ENCODE measurements around the gene SNRNP70. TPM values are rescaled to one million over a fixed set of nuclear protein-coding genes. Genes with fewer than 3 reads are reported as not detected.

The SNRNP70 gene
- total and polyA plus RNA-seq, 2 of the 13 experiments (the other 11 are each of a cell fraction or from before 2014, with no cell fraction given), result 150 to 210 TPM

DNA sequence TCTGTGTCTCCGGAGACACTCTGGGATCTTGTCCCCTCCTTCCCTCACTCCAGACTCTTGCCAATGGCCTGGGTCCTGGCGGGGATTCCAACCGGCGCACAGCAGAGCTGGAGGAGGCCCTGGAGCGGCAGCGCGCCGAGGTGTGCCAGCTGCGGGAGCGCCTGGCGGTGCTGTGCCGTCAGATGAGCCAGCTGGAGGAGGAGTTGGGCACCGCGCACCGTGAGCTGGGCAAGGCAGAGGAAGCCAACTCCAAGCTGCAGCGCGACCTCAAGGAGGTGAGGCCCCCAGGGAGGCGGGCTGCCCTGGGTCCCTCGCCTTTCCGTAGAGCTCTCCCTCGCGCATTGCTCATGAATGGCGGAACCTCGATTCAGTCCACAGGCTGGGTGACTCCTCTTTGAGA, 45.1 kb downstream of the SNRNP70 start:
- CTCF ChIA-PET (ENCODE audit: low intra/inter-chr PET ratio, low total read pairs), result no interaction called here
- ATAC-seq (no peak), DNase-seq (ENCODE audit: low spot score) (no peak), FAIRE-seq (no peak)
- Histone ChIP-seq H3K27ac (ENCODE audit: extremely low read length, insufficient read depth, low read length) (no peak overlapping the region), H3K9me3 (ENCODE audit: low read length) (no peaks in the 10 kb centered on the region), H3K27me3 (ENCODE audit: control insufficient read depth in 1 of 2, insufficient read depth in 2 of 2, low read length in 2 of 2) (no peaks in the 10 kb centered on the region), H3K36me3 (replicated peaks in 1 of 2; ENCODE audit: control insufficient read depth in 1 of 2, insufficient read depth in 2 of 2, low read length in 2 of 2) (peaks cover 3 to 5% of the 10 kb centered on the region in 2 experiments; a peak in 3 of 5 replicates), H3K4me3 (replicated peaks in 1 of 3; ENCODE audit: insufficient read depth in 1 of 3, low read depth in 2 of 3, low read length in 3 of 3) (no peak overlapping the region), H4K20me1 (ENCODE audit: insufficient read depth, low read length) (no peaks in the 10 kb centered on the region), H3K79me2 (ENCODE audit: insufficient read depth, low read length) (no peaks in the 10 kb centered on the region), H2AFZ (ENCODE audit: low read length) (no peak overlapping the region), H3K4me1 (ENCODE audit: insufficient read depth, low read length) (peaks cover 27% of the 10 kb centered on the region), H3K4me2 (ENCODE audit: low read depth, low read length) (no peak overlapping the region), H3K9ac (ENCODE audit: insufficient read depth, low read depth, low read length) (no peak overlapping the region)
- POLR2A ChIA-PET, result interaction anchor here (0.6 kb wide), 1 partner anchor 49 kb away, joined by 3 read pairs; no protein-coding TSS in a partner anchor
- intact Hi-C loops (cut with micrococcal nuclease; ENCODE audit: unreplicated experiment) (no loop called here), in situ Hi-C loops (cut with HindIII; ENCODE audit: extremely low pct_ligation_motif_present, low pct_unique_long_range_greater_than_20kb) (no loop called here)
- no peak for TF ChIP-seq HMG20B (CRISPR knock-in tag; conservative IDR thresholded peaks at IDR 0.05)
- BruUV-seq (replicated peaks), result no TSS peak
- WGBS (ENCODE audit: low lambda C conversion rate), result 98% methylated on average over 22 of the region's 24 CpGs

DNA sequence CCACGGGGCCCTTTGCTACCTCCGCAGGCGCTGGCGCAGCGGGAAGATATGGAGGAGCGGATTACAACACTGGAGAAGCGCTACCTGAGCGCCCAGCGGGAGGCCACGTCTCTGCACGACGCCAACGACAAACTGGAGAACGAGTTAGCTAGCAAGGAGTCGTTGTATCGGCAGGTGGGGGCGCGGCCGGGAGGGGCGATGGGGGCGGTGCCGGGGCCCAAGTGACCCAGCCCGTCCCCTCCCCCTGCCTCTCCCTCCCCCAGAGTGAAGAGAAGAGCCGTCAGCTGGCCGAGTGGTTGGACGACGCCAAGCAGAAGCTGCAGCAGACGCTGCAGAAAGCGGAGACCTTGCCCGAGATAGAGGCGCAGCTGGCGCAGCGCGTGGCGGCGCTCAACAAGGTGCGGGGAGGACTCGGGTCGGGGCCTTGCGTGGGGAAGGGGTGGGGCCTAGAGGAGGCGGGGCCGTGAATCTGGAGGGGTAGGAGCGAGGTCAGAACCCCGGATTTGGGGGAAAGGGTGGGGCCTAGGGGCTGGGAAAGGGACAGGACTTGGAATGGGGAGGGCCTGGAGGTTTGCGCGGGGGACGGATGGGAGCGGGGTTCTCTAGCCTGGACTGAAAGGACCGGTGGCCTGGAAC, 47.8 kb downstream of the SNRNP70 start:
- H3K9ac ChIP-seq (ENCODE audit: insufficient read depth, low read depth, low read length), result no peak overlapping the region
- H3K27ac ChIP-seq (ENCODE audit: extremely low read length, insufficient read depth, low read length), result no peak overlapping the region
- H3K79me2 ChIP-seq (ENCODE audit: insufficient read depth, low read length), result no peaks in the 10 kb centered on the region
- intact Hi-C loops (cut with micrococcal nuclease; ENCODE audit: unreplicated experiment), result no loop called here
- POLR2A ChIA-PET, result no interaction called here
- no TSS peak for BruUV-seq (replicated peaks)
- no peak overlapping the region for H3K4me2 ChIP-seq (ENCODE audit: low read depth, low read length)
- in situ Hi-C loops (cut with HindIII; ENCODE audit: extremely low pct_ligation_motif_present, low pct_unique_long_range_greater_than_20kb), result no loop called here
- no peaks in the 10 kb centered on the region for H4K20me1 ChIP-seq (ENCODE audit: insufficient read depth, low read length)
- H2AFZ ChIP-seq (ENCODE audit: low read length), result no peak overlapping the region
- no peak overlapping the region for H3K4me3 ChIP-seq (replicated peaks in 1 of 3; ENCODE audit: insufficient read depth in 1 of 3, low read depth in 2 of 3, low read length in 3 of 3)
- H3K36me3 ChIP-seq (replicated peaks in 1 of 2; ENCODE audit: control insufficient read depth in 1 of 2, insufficient read depth in 2 of 2, low read length in 2 of 2), result peaks cover 3 to 5% of the 10 kb centered on the region in 2 experiments; a peak in 3 of 5 replicates
- no peak for TF ChIP-seq PHF5A (CRISPR knock-in tag; IDR thresholded peaks at IDR 0.05; ENCODE audit: low read depth, unreplicated experiment)
- WGBS (ENCODE audit: low lambda C conversion rate), result 95% methylated on average over 49 of the region's 49 CpGs
- no peaks in the 10 kb centered on the region for H3K9me3 ChIP-seq (ENCODE audit: low read length)
- FAIRE-seq (no peak), ATAC-seq (no peak), DNase-seq (ENCODE audit: low spot score) (no peak)
- no peaks in the 10 kb centered on the region for H3K27me3 ChIP-seq (ENCODE audit: control insufficient read depth in 1 of 2, insufficient read depth in 2 of 2, low read length in 2 of 2)
- CTCF ChIA-PET (ENCODE audit: low intra/inter-chr PET ratio, low total read pairs), result no interaction called here
- peaks cover 13% of the 10 kb centered on the region for H3K4me1 ChIP-seq (ENCODE audit: insufficient read depth, low read length)
